ENCODE measurements around the gene RBM38.

RBM38 gene

DNA sequence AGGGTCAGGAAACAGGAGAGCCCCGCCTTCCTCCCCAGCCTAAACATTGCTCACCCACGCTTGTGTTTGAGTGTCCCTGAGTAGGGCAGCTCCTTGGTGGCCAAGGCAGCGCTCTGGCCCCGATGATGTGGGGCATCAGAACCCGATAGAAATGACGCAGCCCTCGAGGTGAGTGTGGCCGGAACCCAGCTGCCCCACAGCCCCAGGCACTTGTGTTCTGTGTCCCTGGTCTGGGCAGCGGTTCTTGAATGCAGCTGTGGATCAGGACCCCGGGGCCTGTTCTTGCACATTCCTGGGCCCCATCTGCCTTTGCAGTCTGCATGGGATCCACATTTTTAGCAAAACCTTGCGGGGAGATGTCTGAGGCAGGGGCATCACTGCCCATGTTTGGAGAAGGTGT, 12.8 kb downstream of the RBM38 start:
- no peak for DNase-seq

DNA sequence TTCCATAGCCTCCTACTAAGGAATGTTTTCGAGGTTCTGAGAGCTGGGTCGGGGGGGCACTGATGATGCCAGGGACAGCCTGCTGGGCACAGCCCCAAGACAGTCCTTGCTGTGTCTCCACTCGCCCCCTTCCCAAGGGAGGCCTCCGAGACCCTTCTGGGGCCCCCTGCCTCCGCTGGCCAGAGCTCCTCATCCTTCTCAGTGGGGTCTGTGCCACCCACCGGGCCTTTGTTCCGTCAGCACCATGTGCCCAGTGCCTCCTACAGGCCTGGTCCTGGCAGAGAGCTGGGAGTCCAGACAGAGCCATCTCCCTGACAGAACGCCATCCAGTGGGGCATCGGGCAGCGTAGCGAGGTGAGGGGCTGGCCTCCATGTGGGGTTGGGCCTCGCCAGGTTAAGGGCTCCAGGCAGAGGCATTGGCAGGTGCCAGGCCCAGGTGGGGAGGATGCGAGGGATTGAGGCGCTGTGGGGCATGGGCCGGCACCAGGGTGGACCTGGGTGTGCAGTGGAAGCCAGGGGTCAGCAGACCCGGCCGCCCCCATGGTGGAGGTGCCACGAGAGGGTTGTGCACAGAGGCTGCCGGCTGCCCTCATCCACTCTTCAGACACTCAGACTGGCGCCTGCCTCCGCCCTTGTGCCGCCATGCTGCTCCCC, 13.3 kb downstream of the RBM38 start:
- DNase-seq = no peak

DNA sequence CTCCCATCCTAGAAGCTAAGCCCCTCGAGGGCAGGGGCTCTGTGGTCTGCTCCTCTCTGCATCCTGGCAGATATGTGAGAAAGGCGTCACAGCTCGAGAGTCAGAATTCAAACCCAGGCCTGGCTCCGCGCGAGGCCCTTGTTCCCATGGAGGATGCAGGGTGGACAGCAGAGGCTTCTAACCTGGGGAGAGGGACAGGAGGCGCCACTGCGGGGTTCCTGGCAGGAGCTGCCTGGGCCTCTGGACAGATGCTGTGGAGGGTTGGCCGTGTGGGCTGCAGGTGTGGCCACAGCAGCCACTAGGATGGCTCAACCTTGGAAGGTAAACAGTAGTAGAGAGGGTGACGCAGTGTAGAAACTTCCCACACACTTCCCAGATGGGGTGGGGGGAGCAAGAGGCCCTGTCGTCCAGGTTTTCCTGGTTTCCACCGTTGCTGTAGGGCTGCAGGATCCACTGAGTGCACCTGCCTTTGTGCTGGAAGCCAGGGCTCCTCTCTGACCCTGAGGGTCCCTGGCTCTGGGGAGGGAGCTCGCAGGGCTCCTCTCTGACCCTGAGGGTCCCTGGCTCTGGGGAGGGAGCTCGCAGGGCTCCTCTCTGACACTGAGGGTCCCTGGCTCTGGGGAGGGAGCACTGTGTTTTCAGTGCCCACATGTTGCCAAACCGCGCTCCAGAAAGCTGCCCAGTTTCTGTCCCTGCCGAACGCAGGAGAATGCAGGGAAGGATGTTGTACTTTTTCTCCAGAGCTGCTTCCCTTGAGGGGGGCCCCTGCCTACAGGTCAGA, 14.2 kb downstream of the RBM38 start:
- DNase-seq = no peak

DNA sequence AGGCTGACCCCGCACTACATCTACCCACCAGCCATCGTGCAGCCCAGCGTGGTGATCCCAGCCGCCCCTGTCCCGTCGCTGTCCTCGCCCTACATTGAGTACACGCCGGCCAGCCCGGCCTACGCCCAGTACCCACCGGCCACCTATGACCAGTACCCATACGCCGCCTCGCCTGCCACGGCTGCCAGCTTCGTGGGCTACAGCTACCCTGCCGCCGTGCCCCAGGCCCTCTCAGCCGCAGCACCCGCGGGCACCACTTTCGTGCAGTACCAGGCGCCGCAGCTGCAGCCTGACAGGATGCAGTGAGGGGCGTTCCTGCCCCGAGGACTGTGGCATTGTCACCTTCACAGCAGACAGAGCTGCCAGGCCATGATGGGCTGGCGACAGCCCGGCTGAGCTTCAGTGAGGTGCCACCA, 16.4 kb downstream of the RBM38 start:
- no peak for DNase-seq

DNA sequence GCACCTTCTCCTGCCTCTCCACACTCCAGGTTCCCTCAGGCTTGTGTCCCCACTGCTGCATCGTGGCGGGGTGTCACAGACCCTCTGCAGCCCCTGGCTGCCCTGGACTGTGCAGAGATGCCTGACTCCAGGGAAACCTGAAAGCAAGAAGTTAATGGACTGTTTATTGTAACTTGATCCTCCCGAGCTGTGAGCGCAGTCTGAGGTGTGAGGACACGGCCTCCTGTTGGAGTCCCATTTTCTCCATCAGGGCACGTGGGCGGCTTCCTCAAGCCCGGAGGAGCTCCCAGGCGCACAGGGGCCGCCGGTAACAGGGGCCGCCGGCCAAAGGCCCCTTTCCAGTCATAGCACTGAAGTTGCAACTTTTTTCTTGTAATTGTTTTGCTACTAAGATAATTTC, 16.9 kb downstream of the RBM38 start:
- DNase-seq = no peak

DNA sequence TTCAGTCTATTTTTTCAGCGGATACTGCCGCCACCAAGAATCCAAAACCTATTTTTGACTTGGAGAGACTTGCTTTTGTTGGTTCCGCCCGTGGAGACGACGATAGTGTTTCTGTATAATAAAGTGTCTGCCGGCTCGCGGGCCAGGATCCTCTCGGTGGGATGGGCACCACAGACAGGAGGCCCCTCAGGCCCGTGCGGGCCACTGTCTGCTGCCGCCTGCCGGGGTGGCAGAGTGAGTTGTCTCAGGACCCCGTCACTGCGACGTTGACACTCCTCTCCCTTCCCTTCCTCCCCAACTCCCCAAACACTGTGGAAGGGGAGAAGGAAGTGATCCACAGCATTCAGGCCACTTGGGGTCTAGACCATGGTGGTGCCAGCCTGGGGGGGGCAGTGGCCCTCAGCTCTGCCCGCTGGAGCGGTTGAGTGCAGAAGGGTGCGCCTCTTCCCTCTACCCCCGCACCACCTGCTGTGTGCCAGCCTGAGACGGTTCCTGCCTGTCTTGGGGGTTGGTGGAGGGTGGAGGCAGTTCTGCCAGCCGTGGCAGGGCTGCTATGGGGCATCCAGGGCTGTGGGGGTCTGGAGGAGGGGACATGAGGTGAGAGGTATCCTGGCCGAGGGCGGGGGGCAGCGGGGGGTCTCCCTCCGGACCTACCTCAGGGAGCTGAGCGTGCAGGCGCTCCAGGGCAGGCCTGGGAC, 17.5 kb downstream of the RBM38 start:
- no peak for DNase-seq

DNA sequence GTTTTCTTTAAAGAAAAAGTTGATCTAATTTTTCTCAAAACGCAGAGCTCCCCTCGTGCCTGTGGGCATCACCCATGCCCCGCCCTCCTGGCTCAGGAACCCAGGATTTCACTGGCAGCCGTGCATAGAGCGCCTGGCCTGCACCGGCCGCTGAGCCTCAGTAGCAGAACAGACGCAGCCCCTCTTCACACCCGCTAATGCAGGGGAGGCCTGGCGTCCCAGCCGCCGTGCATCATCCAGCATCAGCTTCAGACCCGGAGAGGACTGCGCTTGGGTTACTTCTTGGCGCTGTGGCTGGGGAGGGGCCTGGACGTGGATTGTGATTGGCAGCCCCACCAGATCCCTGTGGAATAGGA, 18.1 kb downstream of the RBM38 start:
- DNase-seq = no peak

DNA sequence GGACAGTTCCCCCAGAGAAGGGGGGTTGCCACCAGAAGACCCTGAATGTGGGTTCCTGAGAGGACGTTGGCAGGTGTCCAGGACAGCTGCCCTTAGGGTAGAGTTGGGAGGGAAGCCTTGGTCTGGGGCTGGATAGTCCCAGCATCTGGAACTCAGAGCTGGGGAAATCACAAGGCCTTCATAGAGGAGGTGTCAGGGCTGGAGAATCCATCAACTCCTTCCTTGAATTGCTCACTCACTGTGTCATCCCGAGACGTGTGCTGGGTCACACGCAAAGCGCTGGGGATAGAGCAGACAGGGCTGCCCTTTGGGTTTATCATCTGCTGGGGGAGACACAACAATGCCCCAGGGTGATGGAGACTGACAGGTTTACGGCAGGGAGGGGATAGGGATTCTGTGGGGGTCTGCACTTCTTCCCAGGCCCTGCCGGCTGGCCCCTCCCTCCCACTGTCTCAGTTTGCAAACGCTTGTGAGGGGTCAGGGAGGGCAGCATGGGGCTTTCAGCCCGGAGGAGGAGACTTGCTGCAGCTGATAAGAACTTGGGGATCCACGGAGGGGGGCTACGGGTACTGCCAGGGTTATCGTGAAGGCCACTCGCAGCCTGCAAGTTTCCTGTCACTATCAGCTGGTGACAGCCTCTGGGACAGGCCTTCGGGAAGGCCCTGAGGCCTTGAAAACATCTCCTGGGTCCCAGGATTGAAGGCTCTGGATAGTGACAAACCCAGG, 18.6 kb downstream of the RBM38 start:
- DNase-seq = no peak

DNA sequence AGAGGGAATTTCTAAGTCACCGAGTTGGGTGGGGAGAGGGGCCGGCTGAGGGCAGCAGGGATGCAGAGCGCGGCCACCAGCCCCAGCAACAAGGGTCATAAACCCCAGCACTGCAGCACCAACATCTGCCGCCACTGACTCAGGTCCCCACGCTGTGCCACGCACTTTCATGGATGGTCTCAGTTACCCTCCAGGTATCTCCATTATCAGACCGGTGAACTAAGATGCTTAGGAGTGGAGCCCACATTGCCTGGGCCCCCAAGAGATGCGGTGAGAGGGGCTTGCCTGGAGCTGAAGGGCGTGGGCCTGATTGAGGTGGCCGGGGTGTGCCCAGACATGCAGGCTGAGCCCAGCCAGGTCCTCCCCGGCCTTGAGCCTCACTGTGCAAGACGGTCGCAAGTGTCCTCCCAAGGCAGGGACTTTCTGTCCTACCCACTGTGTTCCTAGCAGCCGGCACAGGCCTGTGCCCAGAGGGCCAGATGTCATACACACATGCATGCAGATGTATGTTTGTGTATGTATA, 19.3 kb downstream of the RBM38 start:
- DNase-seq = peak; percentile 14

DNA sequence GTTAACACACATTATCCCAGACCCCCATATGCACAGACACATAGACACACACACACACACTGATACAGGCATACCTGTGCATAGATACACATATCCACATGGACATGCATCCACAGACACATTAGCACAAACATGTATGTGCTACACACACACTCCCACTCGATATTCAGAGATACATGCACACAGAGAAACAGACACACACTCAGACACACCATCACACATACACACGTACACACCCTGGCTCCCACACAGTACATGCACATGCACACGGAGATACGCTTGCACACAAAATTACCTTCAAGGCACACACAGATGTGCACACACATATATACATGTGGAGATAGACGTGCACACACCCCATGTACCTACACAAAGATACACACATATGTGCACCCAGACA, 19.7 kb downstream of the RBM38 start:
- no peak for DNase-seq

DNA sequence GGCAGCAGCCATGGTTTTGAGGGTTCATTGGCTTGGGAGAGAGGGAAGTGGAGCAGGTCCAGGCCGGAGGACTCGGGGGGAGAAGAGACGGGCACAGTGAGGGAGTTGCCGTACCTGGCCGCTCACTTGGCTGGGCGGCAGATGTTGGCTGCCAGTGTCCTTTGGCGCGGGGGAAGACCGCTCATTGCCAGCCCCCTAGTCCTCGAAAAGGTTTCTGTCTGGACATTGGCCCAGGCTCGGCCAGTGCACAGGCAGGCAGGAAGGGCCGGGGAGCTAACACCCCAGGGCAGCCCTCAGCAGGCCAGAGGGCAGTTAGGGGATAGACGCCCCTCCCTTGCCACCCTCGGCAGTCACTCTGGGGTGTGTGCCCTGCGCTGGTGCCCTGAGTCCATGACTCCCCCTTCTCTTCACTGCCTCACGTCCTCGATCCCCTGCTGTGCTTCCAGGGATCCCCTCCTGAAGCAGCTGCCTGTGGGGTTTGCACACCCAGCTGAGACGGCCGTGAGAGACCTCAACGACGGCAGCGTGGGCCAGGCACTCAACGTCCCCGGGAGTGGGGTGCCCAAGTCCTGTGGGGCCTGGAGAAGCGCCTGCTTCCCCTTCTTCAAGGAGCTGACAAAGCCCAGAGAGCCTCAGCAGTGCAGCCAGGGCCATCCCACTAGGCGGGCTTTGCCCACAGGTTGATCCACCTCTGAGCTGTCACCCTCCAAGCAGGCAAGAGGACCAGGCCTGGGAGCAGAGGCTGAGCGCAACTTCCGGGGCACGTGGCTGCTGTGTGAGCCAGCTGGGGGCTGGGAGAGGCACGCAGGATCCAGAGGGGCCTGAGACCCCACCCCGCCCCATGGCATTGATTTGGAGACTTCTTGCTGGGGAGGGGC, 20.4 kb downstream of the RBM38 start:
- no peak for DNase-seq

DNA sequence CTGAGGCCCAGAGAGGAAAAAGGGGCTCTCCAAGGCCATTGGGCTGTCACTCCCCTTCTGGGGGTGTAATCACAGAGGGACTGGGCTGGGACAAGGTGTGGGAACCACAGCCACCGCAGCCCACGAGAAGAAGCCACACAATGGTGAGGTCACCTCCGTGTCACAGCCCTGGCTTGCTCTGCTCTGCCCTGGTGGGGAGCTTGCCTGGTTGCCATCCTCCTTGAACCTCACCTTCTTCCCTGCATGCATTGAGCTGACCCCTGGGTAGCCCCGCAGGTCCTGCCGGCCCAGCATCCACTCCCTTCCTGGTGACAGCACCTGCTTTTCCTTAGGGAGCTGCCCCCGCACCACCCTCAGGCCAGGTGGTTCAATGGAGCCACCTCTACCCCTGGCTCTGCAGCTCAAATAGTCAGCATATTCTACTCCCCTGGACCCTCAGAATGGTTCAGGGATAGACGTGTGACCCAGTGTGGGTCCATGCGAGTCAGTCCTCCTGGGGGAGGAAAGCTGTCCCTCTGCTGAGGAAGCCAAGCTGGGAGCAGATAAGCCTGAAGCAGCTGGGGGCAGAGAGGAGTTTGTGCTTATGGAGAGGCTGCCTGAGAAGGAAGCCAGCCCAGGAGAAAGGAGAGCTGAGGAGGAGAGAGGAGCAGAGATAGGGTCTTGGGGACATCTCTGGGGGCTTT, 21.3 kb downstream of the RBM38 start:
- DNase-seq = peak; percentile 17

DNA sequence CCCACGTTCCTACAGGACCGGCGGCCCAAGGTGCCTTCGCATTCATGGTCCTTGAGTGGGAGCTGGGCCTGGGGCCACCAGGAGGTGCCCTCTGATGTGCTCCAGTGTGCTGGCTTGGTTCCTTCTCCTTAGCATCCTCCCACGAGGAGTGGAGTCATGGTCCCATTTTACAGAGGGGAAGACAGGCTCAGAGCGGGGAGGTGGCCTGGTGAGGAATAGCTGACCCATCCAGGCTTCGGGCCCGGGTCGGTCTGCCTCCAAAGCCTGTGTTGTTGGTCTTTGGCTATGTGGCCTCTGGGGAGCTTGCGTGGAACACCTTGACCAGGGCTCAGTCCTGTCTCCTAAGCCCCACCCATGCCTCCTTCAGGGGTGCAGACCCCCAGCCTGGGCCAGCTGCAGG, 22.8 kb downstream of the RBM38 start:
- DNase-seq = no peak

DNA sequence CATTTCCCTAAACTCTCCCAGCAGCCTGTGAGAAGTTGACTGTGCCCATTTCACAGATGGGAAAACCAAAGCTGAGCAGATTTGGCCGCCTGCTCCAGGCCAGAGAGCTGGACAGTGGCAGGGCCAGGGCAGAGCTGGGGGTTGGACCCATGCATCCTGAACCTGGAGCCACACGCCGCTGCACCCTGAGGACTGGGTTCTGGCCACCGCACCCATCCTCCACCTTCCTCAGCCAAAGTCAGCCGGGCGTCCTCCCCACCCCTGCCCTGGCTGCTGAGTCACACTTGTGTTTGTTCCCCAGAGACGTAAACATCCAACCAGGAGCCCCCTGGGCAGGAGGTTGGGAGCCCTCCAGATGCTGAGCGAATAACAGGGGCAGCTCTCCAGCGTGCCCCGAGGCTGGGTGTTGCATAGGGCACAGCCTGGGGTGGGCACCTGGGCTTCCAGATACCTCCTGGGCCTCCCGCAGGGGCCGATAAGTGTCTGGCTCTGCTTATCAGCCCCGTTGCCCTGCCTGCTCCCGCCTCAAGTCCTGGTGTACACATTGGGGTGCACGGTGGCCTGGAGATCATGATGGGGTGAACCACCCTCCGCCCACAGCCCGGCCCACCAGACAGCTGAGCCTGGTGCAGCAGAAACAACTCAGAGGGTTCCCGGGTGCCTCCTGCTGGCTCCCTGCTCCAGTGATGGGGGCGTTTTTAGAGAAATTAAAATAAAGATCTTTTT, 23.8 kb downstream of the RBM38 start:
- no peak for DNase-seq

DNA sequence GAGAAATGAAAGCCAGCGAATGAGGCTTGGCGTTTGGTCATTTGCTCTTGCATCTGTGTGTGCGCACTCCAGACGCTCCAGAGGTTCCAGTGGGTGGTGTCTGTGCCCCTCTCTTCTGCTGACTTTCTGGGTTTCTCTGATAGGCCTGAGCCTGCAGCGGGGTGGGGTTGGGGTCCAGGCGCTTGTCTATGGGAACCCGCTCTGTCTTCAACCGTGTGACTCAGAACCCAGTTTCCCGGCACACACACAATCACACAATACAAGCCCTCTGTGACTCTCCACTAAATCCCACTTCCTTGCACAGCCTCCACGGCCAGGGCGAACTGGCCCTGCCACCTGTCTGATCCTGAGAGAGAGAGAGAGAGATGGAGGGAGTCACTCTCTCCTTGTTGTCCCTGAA, 24.6 kb downstream of the RBM38 start:
- DNase-seq = no peak

DNA sequence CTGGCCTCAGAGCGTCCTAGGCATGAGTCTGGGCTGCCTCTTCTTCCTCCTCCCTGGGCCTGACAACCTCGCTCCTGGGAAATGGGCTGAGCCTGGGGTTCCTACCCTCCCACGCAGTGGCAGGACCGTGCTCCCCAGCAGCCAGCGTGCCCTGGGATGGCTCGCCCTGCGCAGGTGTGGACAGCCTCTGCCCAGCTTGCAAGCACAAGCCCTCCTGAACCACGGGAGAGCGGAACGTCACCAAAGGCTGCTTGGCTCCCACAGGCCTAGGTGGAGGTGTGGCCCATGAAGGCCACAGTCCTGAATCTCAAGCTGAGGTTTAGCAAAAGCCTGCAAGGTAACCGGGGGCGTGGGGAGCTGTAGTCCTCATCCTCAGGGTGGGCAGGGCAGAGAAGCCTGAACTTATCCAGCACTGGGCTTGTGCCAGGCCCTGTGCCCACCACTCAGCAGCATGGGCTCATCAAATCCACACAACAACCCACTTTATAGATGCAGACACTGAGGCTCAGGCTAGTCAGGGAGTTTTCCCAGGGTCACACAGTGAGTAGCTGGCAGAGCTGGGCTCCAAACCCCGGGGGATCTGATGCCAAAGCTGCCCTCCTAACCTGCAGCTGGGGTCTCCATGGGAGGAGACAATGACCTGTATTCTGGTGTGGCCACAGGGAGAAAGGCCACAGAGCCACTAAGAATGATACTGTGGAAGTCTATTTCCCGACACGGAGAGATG, 25.3 kb downstream of the RBM38 start:
- no peak for DNase-seq

DNA sequence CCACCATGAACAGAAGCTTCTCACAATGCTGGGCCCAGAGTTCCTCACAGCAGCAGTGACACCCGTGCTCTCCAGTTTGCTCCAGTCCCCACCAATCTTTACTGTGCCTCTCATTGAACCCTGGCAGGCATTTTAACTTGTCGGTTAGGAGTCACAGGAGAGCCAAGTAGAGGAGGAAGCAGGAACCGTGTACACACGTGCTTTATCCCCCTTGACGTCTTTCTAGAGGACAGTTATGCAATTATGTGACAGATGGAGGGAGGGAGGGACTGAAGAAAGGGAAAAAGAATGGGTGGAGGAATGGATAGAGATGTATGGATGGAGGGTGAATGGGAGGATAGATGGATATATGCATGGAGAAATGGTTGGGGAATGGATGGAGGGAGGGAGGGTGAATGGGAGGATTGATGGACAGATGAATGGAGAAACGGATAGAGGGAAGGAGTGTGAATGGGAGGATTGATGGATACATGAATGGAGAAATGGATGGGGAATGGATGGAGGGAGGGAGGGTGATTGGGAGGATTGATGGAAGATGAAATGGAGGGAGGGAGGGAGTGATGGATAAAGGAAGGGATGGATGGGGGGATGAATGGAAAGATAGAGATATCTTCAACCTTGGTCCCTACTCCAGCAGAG, 26.0 kb downstream of the RBM38 start:
- no peak for DNase-seq

DNA sequence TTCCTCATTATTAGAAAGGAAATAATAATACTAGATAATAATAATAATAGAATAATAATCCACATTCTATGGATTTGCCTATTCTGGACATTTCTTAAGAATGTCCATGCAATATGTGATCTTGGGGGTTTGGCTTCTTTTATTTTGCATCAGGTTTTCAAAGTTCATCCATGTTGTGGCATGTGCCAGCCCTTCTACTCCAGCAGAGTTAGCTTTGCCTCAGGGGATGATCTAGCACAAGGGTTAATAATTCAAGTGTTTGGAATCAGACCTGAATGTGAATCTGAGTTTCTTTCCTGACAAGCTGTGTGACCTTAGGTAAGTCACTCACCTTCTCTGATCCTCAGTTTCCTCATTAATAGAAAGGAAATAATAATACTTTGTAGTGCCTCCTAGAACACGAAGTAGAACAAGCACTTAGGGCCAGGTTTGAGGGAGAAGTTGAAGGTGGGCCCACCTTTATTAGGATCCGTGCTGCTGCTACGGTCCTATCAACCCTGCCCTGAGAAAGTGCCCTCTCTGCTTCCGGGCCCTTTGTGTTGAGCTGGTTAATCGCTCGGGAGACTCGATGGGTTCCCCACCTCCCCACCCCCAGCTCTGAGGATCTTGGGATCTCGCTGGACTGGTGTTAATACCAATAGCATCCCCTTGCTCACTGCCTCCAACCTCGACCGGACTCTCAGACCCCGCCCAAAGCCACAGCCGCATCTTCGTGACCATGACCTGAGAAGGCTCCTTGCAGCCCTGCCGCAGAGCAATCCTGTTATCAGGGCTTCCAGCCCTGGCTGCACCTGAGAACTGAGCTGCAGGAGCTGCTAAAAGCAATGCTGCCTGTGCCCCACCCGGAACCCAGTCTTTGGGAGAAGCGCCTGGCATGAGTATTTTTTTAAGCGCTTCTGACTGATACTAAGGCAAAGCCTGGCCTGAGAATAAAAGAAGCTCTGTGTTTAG, 26.9 kb downstream of the RBM38 start:
- DNase-seq = no peak
